B cell (primary cell): ENCODE data around the gene CAMK2B. TPM values are rescaled to one million over a fixed set of nuclear protein-coding genes. Genes with fewer than 3 reads are reported as not detected.

Experiments
- ATAC-seq: fragments of 200-7000 bp; cut with Tn5 transposase; one replicate; pipeline ENCODE4 v1.10.0; 2021; ENCODE audit warnings: low read depth, mild to moderate bottlenecking, moderate number of reproducible peaks, moderate library complexity
- CTCF ChIA-PET: fragments of 350-600 bp; sonication (Branson Sonifier 250); formaldehyde crosslinking; loops from one replicate; lab custom pipeline; 2021; ENCODE audit warnings: antibody characterized with exemption, inconsistent platforms; lab: Charles Lee
- POLR2A ChIA-PET: fragments of 350-600 bp; sonication (Branson Sonifier 250); formaldehyde crosslinking; loops from one replicate; lab custom pipeline; 2021; ENCODE audit warnings: antibody characterized with exemption; lab: Charles Lee
- DNase-seq: peaks from one replicate; pipeline ENCODE4 v3.0.0; 2013
- H2AFZ ChIP-seq: 2 replicates; pipeline ENCODE4 v1.6.1; 2012; ENCODE audit warnings: mild to moderate bottlenecking, low read depth, low read length; ENCODE audit not compliant: insufficient read depth, poor library complexity, severe bottlenecking
- H3K27ac ChIP-seq, 2 donors: 1 replicate in 1 of 2; 2 replicates in 1 of 2; pipeline ENCODE4 v1.5.1; 2012 to 2013; ENCODE audit warnings: low read length in 2 of 2, mild to moderate bottlenecking in 2 of 2, moderate library complexity in 1 of 2
- H3K27me3 ChIP-seq, 4 experiments: fragments of 200-600 bp in 1 of 4; sonication (generic) in 1 of 4; replicated peaks in 1 of 4; 1 replicate in 2 of 4; 2 replicates in 2 of 4; pipeline versions ENCODE4 v1.6.1 to v1.7.0; 2013 to 2016; ENCODE audit warnings: low read length in 3 of 4, mild to moderate bottlenecking in 2 of 4, mixed read lengths in 1 of 4, moderate library complexity in 1 of 4; ENCODE audit not compliant: insufficient read depth in 4 of 4, control insufficient read depth in 3 of 4; ENCODE audit errors: control extremely low read depth in 1 of 4
- H3K36me3 ChIP-seq, 2 experiments: replicated peaks in 1 of 2; 1 replicate in 1 of 2; 2 replicates in 1 of 2; pipeline versions ENCODE4 v1.6.1 to v1.7.1; 2013; ENCODE audit warnings: low read length in 1 of 2; ENCODE audit not compliant: insufficient read depth in 2 of 2, control insufficient read depth in 1 of 2; ENCODE audit errors: control extremely low read depth in 1 of 2, extremely low read depth in 1 of 2
- H3K4me1 ChIP-seq, 2 donors: fragments of 200-600 bp in 1 of 2; sonication (generic) in 1 of 2; 1 replicate in 1 of 2; 2 replicates in 1 of 2; pipeline versions ENCODE4 v1.5.1 to v1.6.1; 2013 to 2017; ENCODE audit warnings: low read length in 2 of 2; ENCODE audit not compliant: control insufficient read depth in 2 of 2, insufficient read depth in 2 of 2
- H3K4me2 ChIP-seq: replicated peaks from 2 replicates; pipeline ENCODE3; 2012; ENCODE audit warnings: mild to moderate bottlenecking, low read depth, low read length; ENCODE audit not compliant: poor library complexity, severe bottlenecking
- H3K4me3 ChIP-seq, 5 experiments: fragments of 200-600 bp in 1 of 5; sonication (generic) in 1 of 5; 1 replicate in 3 of 5; 2 replicates in 2 of 5; pipeline versions ENCODE4 v1.5.1 to v1.7.0; 2011 to 2016; ENCODE audit warnings: low read length in 4 of 5, mild to moderate bottlenecking in 4 of 5, low read depth in 2 of 5, control low read depth in 1 of 5, moderate library complexity in 1 of 5; ENCODE audit not compliant: insufficient read depth in 1 of 5; ENCODE audit errors: control extremely low read depth in 1 of 5, extremely low read depth in 1 of 5
- H3K79me2 ChIP-seq: fragments of 200-600 bp; sonication (generic); one replicate; pipeline ENCODE4 v1.6.0; 2016; ENCODE audit warnings: low read length; ENCODE audit not compliant: control insufficient read depth, insufficient read depth
- H3K9ac ChIP-seq: fragments of 200-600 bp; sonication (generic); 2 replicates; pipeline ENCODE4 v1.6.1; 2017; ENCODE audit warnings: mild to moderate bottlenecking, low read length, moderate library complexity
- H3K9me3 ChIP-seq, 3 donors: one replicate each; pipeline versions ENCODE4 v1.6.1 to v1.7.1; 2013; ENCODE audit warnings: low read length in 2 of 3; ENCODE audit not compliant: control insufficient read depth in 2 of 3, insufficient read depth in 1 of 3; ENCODE audit errors: control extremely low read depth in 1 of 3
- H4K20me1 ChIP-seq: 2 replicates; pipeline ENCODE4 v1.6.0; 2012; ENCODE audit warnings: mild to moderate bottlenecking, low read length; ENCODE audit not compliant: insufficient read depth, control insufficient read depth, poor library complexity, severe bottlenecking
- H3K27ac Mint-ChIP-seq: one replicate; pipeline ENCODE4 v1.8.0; 2021; ENCODE audit warnings: mixed read lengths
- H3K27me3 Mint-ChIP-seq: one replicate; pipeline ENCODE4 v1.8.0; 2021; ENCODE audit warnings: mixed read lengths
- H3K4me1 Mint-ChIP-seq: one replicate; pipeline ENCODE4 v1.8.0; 2021; ENCODE audit warnings: mixed read lengths
- H3K4me3 Mint-ChIP-seq: one replicate; pipeline ENCODE4 v1.8.0; 2021; ENCODE audit warnings: mixed read lengths
- H3K9me3 Mint-ChIP-seq: one replicate; pipeline ENCODE4 v1.8.0; 2022; ENCODE audit warnings: mixed read lengths; ENCODE audit not compliant: insufficient read depth
- CTCF ChIP-seq: fragments of 200-600 bp; IDR thresholded peaks from one replicate; pipeline ENCODE4 v1.8.0; 2022; ENCODE audit warnings: antibody characterized with exemption, mild to moderate bottlenecking
- EZH2 ChIP-seq: IDR thresholded peaks from 2 replicates; pipeline ENCODE4 v1.6.1; 2012; ENCODE audit warnings: borderline replicate concordance, low read depth, mild to moderate bottlenecking, moderate library complexity, low read length; ENCODE audit not compliant: insufficient read depth, poor library complexity, severe bottlenecking
- WGBS: methylation state at CpG from one replicate; pipeline ENCODE4 v1.1.5; 2013; ENCODE audit warnings: missing lambda C conversion rate; ENCODE audit not compliant: insufficient coverage; 5-methylcytosine and 5-hydroxymethylcytosine counted together
- intact Hi-C: fragments of 100-400 bp; cut with micrococcal nuclease; formaldehyde crosslinking; loops from one replicate; pipeline ENCODE4 v1.10.0; 2022
- polyA plus RNA-seq: library from polyadenylated mRNA; depleted of rRNA; stranded (reverse); fragments of >200 nt; gene quantifications from 2 replicates; pipeline ENCODE4 v1.2.3, GENCODE V29; 2012
- total RNA-seq, 2 donors: library from RNA; stranded (reverse); fragments of 120-200 nt in 1 of 2; gene quantifications; 1 replicate in 1 of 2; 2 replicates in 1 of 2; pipeline versions ENCODE4 v1.2.3 to v1.2.4, GENCODE V29; 2013 to 2022

CAMK2B gene
- total and polyA plus RNA-seq, 2 donors (not counting 1 experiment from before 2014, with no cell fraction given) = 0.42 TPM; not detected in 1

GRCh38 chr7:44232901-44233715 lies 92.3 kb downstream of the CAMK2B start:
- Histone ChIP-seq H4K20me1 (no peaks in the 10 kb centered on the region), H3K9ac (no peak overlapping the region), H3K79me2 (no peaks in the 10 kb centered on the region), H3K27me3 (no peaks in the 10 kb centered on the region), H3K4me1 (no peaks in the 10 kb centered on the region), H3K36me3 (no peaks in the 10 kb centered on the region), H3K4me3 (no peak overlapping the region), H3K27ac (no peak overlapping the region), H3K4me2 (no peak overlapping the region), H2AFZ (no peak overlapping the region), H3K9me3 (no peaks in the 10 kb centered on the region)
- intact Hi-C loops = no loop called here
- TF ChIP-seq CTCF (no peak), EZH2 (no peak)
- no peaks in the 10 kb centered on the region for H3K4me1 Mint-ChIP-seq
- ATAC-seq (no peak), DNase-seq (no peak)
- CTCF ChIA-PET = interaction anchor here (1.0 kb wide), 1 partner anchor 10 kb away, joined by 3 read pairs; no protein-coding TSS in a partner anchor
- H3K4me3 Mint-ChIP-seq = no peak overlapping the region
- H3K27ac Mint-ChIP-seq = no peak overlapping the region
- 80% methylated on average over 20 of the region's 22 CpGs for WGBS
- H3K27me3 Mint-ChIP-seq = no peaks in the 10 kb centered on the region
- POLR2A ChIA-PET = no interaction called here
- no peaks in the 10 kb centered on the region for H3K9me3 Mint-ChIP-seq

- Histone ChIP-seq H3K79me2 (no peaks in the 10 kb centered on the region), H3K9me3 (no peaks in the 10 kb centered on the region), H3K4me1 (no peaks in the 10 kb centered on the region), H3K4me2 (no peak overlapping the region), H3K9ac (no peak overlapping the region), H3K4me3 (no peak overlapping the region), H3K27ac (no peak overlapping the region), H2AFZ (no peak overlapping the region), H4K20me1 (no peaks in the 10 kb centered on the region), H3K36me3 (no peaks in the 10 kb centered on the region), H3K27me3 (no peaks in the 10 kb centered on the region)
- no peaks in the 10 kb centered on the region for H3K9me3 Mint-ChIP-seq
- intact Hi-C loops = no loop called here
- ChIA-PET POLR2A (no interaction called here), CTCF (no interaction called here)
- TF ChIP-seq EZH2 (no peak), CTCF (no peak)
- WGBS = 88% methylated on average over 13 of the region's 13 CpGs
- H3K27ac Mint-ChIP-seq = no peak overlapping the region
- no peak overlapping the region for H3K4me3 Mint-ChIP-seq
- H3K4me1 Mint-ChIP-seq = no peaks in the 10 kb centered on the region
- H3K27me3 Mint-ChIP-seq = no peaks in the 10 kb centered on the region
- no peak for DNase-seq
- no peak for ATAC-seq
Measured at GRCh38 chr7:44232396-44232795, 93.0 kb downstream of the CAMK2B start.
